GM21423 (cell line): ENCODE data around the gene SLC22A8.
"Not testable (repeated sequence)": the region's sequence is repeated elsewhere in the genome, so short reads cannot be mapped to it uniquely, and the experiment has no call there.

Source experiments
- ATAC-seq: cut with Tn5 transposase; IDR thresholded peaks from one replicate; pipeline ENCODE4 v1.9.1; 2021; ENCODE audit warnings: mild to moderate bottlenecking, moderate library complexity; ENCODE audit not compliant: unreplicated experiment

The SLC22A8 gene

GRCh38 chr11:62994775-62995174 lies 20.9 kb downstream of the SLC22A8 start:
- no peak for ATAC-seq

- ATAC-seq: no peak
Observed at GRCh38 chr11:62988276-62988675, 27.4 kb downstream of the SLC22A8 start.

GRCh38 chr11:62985041-62985750 lies 30.4 kb downstream of the SLC22A8 start:
- ATAC-seq: no peak

- ATAC-seq: no peak
Observed at GRCh38 chr11:62984451-62984991, 31.1 kb downstream of the SLC22A8 start, which contains the start of gene SLC22A6. SLC22A6 (minus strand) TSS chr11:62984967; CDS start chr11:62984690, 277 bp downstream.

GRCh38 chr11:62983536-62984199 lies 32.0 kb downstream of the SLC22A8 start:
- ATAC-seq: no peak

- no peak for ATAC-seq
Observed at GRCh38 chr11:62981743-62982142, 33.9 kb downstream of the SLC22A8 start.

- no peak for ATAC-seq
Observed at GRCh38 chr11:62980133-62980760, 35.4 kb downstream of the SLC22A8 start.

- no peak for ATAC-seq
Observed at GRCh38 chr11:62976109-62976508, 39.5 kb downstream of the SLC22A8 start.

- ATAC-seq: no peak
Observed at GRCh38 chr11:62974848-62975522, 40.7 kb downstream of the SLC22A8 start.

- no peak for ATAC-seq
Observed at GRCh38 chr11:62965574-62965973, 50.1 kb downstream of the SLC22A8 start.

GRCh38 chr11:62962391-62962790 lies 53.2 kb downstream of the SLC22A8 start:
- ATAC-seq: no peak

- ATAC-seq: no peak
Observed at GRCh38 chr11:62961017-62961570, 54.5 kb downstream of the SLC22A8 start.

GRCh38 chr11:62959422-62959980 lies 56.1 kb downstream of the SLC22A8 start:
- ATAC-seq: no peak

- ATAC-seq: no peak
Observed at GRCh38 chr11:62958547-62959421, 56.9 kb downstream of the SLC22A8 start.

- no peak for ATAC-seq
Observed at GRCh38 chr11:62957147-62957546, 58.5 kb downstream of the SLC22A8 start.

GRCh38 chr11:62954478-62954877 lies 61.2 kb downstream of the SLC22A8 start:
- no peak for ATAC-seq

- ATAC-seq: no peak
Observed at GRCh38 chr11:62953811-62954210, 61.8 kb downstream of the SLC22A8 start.

- no peak for ATAC-seq
Observed at GRCh38 chr11:62948765-62949320, 66.8 kb downstream of the SLC22A8 start.

GRCh38 chr11:62945538-62945937 lies 70.1 kb downstream of the SLC22A8 start:
- not testable (repeated sequence) for ATAC-seq
